H1 (cell line): ENCODE measurements around the gene NKPD1. TPM values are rescaled to one million over a fixed set of nuclear protein-coding genes. Genes with fewer than 3 reads are reported as not detected.

Experiments used
- CTCF ChIA-PET: fragments of 300-600 bp; sonication (Branson Sonifier 250); formaldehyde crosslinking; loops from one replicate; lab custom pipeline; 2021; ENCODE audit not compliant: partially characterized antibody; lab: Charles Lee
- POLR2A ChIA-PET: fragments of 300-600 bp; sonication (Branson Sonifier 250); formaldehyde crosslinking; loops from one replicate; lab custom pipeline; 2021; ENCODE audit warnings: inconsistent platforms; ENCODE audit not compliant: partially characterized antibody; lab: Charles Lee
- DNase-seq, 2 experiments: peaks; one replicate each; pipeline versions ENCODE4 v3.0.0 to v3.0.0-alpha.2; 2010 to 2022; ENCODE audit warnings: low spot score in 2 of 2, low read depth in 1 of 2, mixed read lengths in 1 of 2
- FAIRE-seq: peaks from 2 replicates; lab custom pipeline; 2011; peaks lifted over from hg19 to GRCh38; lab: Jason Lieb, UNC
- H2AFZ ChIP-seq: 2 replicates; pipeline ENCODE4 v1.8.1; 2012; ENCODE audit warnings: low read length, inconsistent platforms
- H2AK5ac ChIP-seq: 2 replicates; pipeline ENCODE4 v1.6.1; 2013; ENCODE audit warnings: low read depth, low read length
- H2BK120ac ChIP-seq: replicated peaks from 2 replicates; pipeline ENCODE3; 2013; ENCODE audit warnings: low read depth, low read length, inconsistent platforms
- H2BK12ac ChIP-seq: 2 replicates; pipeline ENCODE4 v1.6.1; 2013; ENCODE audit warnings: low read depth, low read length
- H2BK15ac ChIP-seq: 2 replicates; pipeline ENCODE4 v1.6.1; 2013; ENCODE audit warnings: low read length
- H2BK20ac ChIP-seq: 2 replicates; pipeline ENCODE4 v1.6.1; 2013; ENCODE audit warnings: low read length
- H2BK5ac ChIP-seq: 2 replicates; pipeline ENCODE4 v1.6.1; 2013; ENCODE audit warnings: low read depth, low read length
- H3K14ac ChIP-seq: 2 replicates; pipeline ENCODE4 v1.6.1; 2013; ENCODE audit warnings: inconsistent platforms; ENCODE audit not compliant: insufficient read length
- H3K18ac ChIP-seq: 2 replicates; pipeline ENCODE4 v1.6.1; 2013; ENCODE audit warnings: low read length; ENCODE audit errors: extremely low read depth
- H3K23ac ChIP-seq: 2 replicates; pipeline ENCODE4 v1.6.1; 2013; ENCODE audit warnings: inconsistent platforms; ENCODE audit not compliant: insufficient read length
- H3K23me2 ChIP-seq: 2 replicates; pipeline ENCODE4 v1.6.1; 2013; ENCODE audit warnings: low read depth, low read length
- H3K27ac ChIP-seq: 2 replicates; pipeline ENCODE4 v1.6.1; 2011; ENCODE audit warnings: low read depth, low read length, inconsistent platforms
- H3K27me3 ChIP-seq, 4 experiments: replicated peaks in 1 of 4; 1 replicate in 1 of 4; 2 replicates in 3 of 4; pipeline versions ENCODE4 v1.6.1 to v1.8.1; 2011 to 2013; ENCODE audit warnings: low read length in 3 of 4, mild to moderate bottlenecking in 3 of 4, inconsistent platforms in 2 of 4, mixed read lengths in 2 of 4, moderate library complexity in 1 of 4; ENCODE audit not compliant: control insufficient read depth in 3 of 4, insufficient read depth in 3 of 4; ENCODE audit errors: extremely low read depth in 1 of 4
- H3K36me3 ChIP-seq, 4 experiments: 2 replicates each; pipeline versions ENCODE4 v1.6.1 to v1.8.1; 2011 to 2013; ENCODE audit warnings: mild to moderate bottlenecking in 4 of 4, low read length in 3 of 4, moderate library complexity in 2 of 4, control low read depth in 1 of 4, inconsistent platforms in 1 of 4; ENCODE audit not compliant: insufficient read depth in 4 of 4, control insufficient read depth in 2 of 4
- H3K4ac ChIP-seq: replicated peaks from 2 replicates; pipeline ENCODE3; 2013; ENCODE audit warnings: low read length, low read depth, mixed read lengths, inconsistent platforms; ENCODE audit not compliant: insufficient read length
- H3K4me1 ChIP-seq, 4 experiments: replicated peaks in 1 of 4; 1 replicate in 1 of 4; 2 replicates in 3 of 4; pipeline versions ENCODE4 v1.6.1 to v1.8.1; 2011 to 2013; ENCODE audit warnings: low read length in 3 of 4, inconsistent platforms in 2 of 4, mixed read lengths in 1 of 4; ENCODE audit not compliant: insufficient read depth in 4 of 4, control insufficient read depth in 3 of 4
- H3K4me2 ChIP-seq, 2 experiments: 2 replicates each; pipeline versions ENCODE4 v1.6.1 to v1.8.1; 2011 to 2013; ENCODE audit warnings: low read depth in 2 of 2, low read length in 2 of 2, control low read depth in 1 of 2, inconsistent platforms in 1 of 2, mild to moderate bottlenecking in 1 of 2; ENCODE audit not compliant: insufficient read depth in 1 of 2
- H3K4me3 ChIP-seq, 4 experiments: fragments of 200-600, 300-600 bp in 1 of 4; sonication (generic), shearing (Covaris generic), sonication (Bioruptor Twin) in 1 of 4; 2 replicates each; pipeline versions ENCODE4 v1.5.1 to v1.8.1; 2011 to 2016; ENCODE audit warnings: low read length in 4 of 4, low read depth in 3 of 4, control low read depth in 2 of 4, inconsistent platforms in 2 of 4, mild to moderate bottlenecking in 2 of 4, mixed read lengths in 1 of 4, moderate library complexity in 1 of 4; ENCODE audit not compliant: insufficient read depth in 2 of 4; ENCODE audit errors: extremely low read depth in 1 of 4
- H3K56ac ChIP-seq: replicated peaks from 2 replicates; pipeline ENCODE3; 2013; ENCODE audit warnings: low read depth, mild to moderate bottlenecking, mixed read lengths, low read length, inconsistent platforms; ENCODE audit not compliant: insufficient read length
- H3K79me1 ChIP-seq: 2 replicates; pipeline ENCODE4 v1.6.1; 2013; ENCODE audit warnings: low read depth, low read length, control low read depth
- H3K79me2 ChIP-seq, 2 experiments: 2 replicates each; pipeline versions ENCODE4 v1.6.1 to v1.8.1; 2012 to 2013; ENCODE audit warnings: low read length in 2 of 2, mild to moderate bottlenecking in 2 of 2, inconsistent platforms in 1 of 2; ENCODE audit not compliant: insufficient read depth in 2 of 2, control insufficient read depth in 1 of 2
- H3K9ac ChIP-seq, 4 experiments: replicated peaks in 1 of 4; 1 replicate in 1 of 4; 2 replicates in 3 of 4; pipeline versions ENCODE4 v1.6.1 to v1.8.1; 2011 to 2013; ENCODE audit warnings: low read depth in 3 of 4, low read length in 3 of 4, control low read depth in 2 of 4, mild to moderate bottlenecking in 2 of 4, moderate library complexity in 2 of 4, inconsistent platforms in 1 of 4; ENCODE audit errors: extremely low read depth in 1 of 4
- H3K9me3 ChIP-seq, 2 experiments: 2 replicates each; pipeline versions ENCODE4 v1.6.1 to v1.8.1; 2012 to 2013; ENCODE audit warnings: mild to moderate bottlenecking in 2 of 2, moderate library complexity in 2 of 2, control low read depth in 1 of 2, inconsistent platforms in 1 of 2, low read depth in 1 of 2, low read length in 1 of 2, mixed read lengths in 1 of 2; ENCODE audit not compliant: insufficient read depth in 2 of 2
- H4K20me1 ChIP-seq, 2 experiments: replicated peaks in 1 of 2; 2 replicates each; pipeline versions ENCODE3 to v1.8.1; 2011 to 2013; ENCODE audit warnings: inconsistent platforms in 2 of 2, low read length in 2 of 2, mild to moderate bottlenecking in 1 of 2; ENCODE audit not compliant: insufficient read depth in 2 of 2, control insufficient read depth in 1 of 2
- H4K5ac ChIP-seq: 2 replicates; pipeline ENCODE4 v1.6.1; 2013; ENCODE audit warnings: low read length, low read depth, mixed read lengths, inconsistent platforms; ENCODE audit not compliant: insufficient read length
- H4K8ac ChIP-seq: 2 replicates; pipeline ENCODE4 v1.8.0; 2013; ENCODE audit warnings: mild to moderate bottlenecking, moderate library complexity, low read length, inconsistent platforms; ENCODE audit not compliant: insufficient read depth; ENCODE audit errors: extremely low read depth
- H4K91ac ChIP-seq: replicated peaks from 2 replicates; pipeline ENCODE3; 2013; ENCODE audit warnings: low read length, mixed read lengths, inconsistent platforms; ENCODE audit not compliant: insufficient read length
- ASH2L ChIP-seq: fragments of 200-600, 300-600 bp; sonication (generic); IDR thresholded peaks from one replicate; pipeline ENCODE4 v1.7.1; 2017; ENCODE audit warnings: low read length
- CTCF ChIP-seq, 3 experiments: IDR thresholded peaks; 1 replicate in 2 of 3; 2 replicates in 1 of 3; pipeline versions ENCODE4 v1.5.1 to v1.6.1; 2011; ENCODE audit warnings: low read length in 3 of 3, mild to moderate bottlenecking in 3 of 3, inconsistent platforms in 2 of 3, low read depth in 1 of 3, moderate library complexity in 1 of 3; ENCODE audit not compliant: insufficient read depth in 1 of 3; ENCODE audit errors: control extremely low read depth in 1 of 3
- EP300 ChIP-seq, 2 experiments: IDR thresholded peaks; 1 replicate in 1 of 2; 2 replicates in 1 of 2; pipeline ENCODE4 v1.6.1; 2011 to 2012; ENCODE audit warnings: low read depth in 2 of 2, low read length in 2 of 2, mild to moderate bottlenecking in 2 of 2, borderline replicate concordance in 1 of 2, inconsistent platforms in 1 of 2, moderate library complexity in 1 of 2
- SP4 ChIP-seq: IDR thresholded peaks from 2 replicates; pipeline ENCODE4 v1.6.1; 2012; ENCODE audit warnings: low read length, inconsistent platforms
- ZNF274 ChIP-seq: IDR thresholded peaks from 2 replicates; pipeline ENCODE4 v1.7.0; 2012; ENCODE audit warnings: low read length, borderline replicate concordance; ENCODE audit errors: extremely low read depth
- WGBS, 2 experiments: shearing (Covaris generic) in 1 of 2; methylation state at CpG; one replicate each; pipeline versions ENCODE4 v1.1.6 to v1.1.7; 2013 to 2015; ENCODE audit warnings: low lambda C conversion rate in 2 of 2, mixed read lengths in 2 of 2, inconsistent platforms in 1 of 2, low coverage in 1 of 2, missing lambda C conversion rate in 1 of 2; ENCODE audit not compliant: insufficient replicate concordance in 2 of 2, insufficient coverage in 1 of 2, insufficient read length in 1 of 2; ENCODE audit errors: extremely low coverage in 1 of 2, missing lambda C conversion rate in 1 of 2; 5-methylcytosine and 5-hydroxymethylcytosine counted together
- polyA plus RNA-seq, 7 experiments: library from polyadenylated mRNA; depleted of rRNA in 3 of 7; stranded (reverse) in 5 of 7; unstranded in 2 of 7; fragments of >200 nt in 5 of 7; fragments of 200-250 nt in 2 of 7; gene quantifications; 1 replicate in 5 of 7; 2 replicates in 1 of 7; 4 replicates in 1 of 7; pipeline versions ENCODE4 v1.2.1 to v1.2.3, GENCODE V29; 2011 to 2013; ENCODE audit warnings: missing spikeins in 2 of 7, mixed read lengths in 2 of 7
- total RNA-seq: library from RNA; stranded (reverse); fragmentation: NEBNext Ultra II Directional; extraction: Animal tissue kit (Norgen Biotek cat#: 25700); gene quantifications from 2 replicates; pipeline ENCODE4 v1.2.1, GENCODE V29; 2021
- TF ChIP-seq, protein P1 (sequence below): IDR thresholded peaks from 2 replicates; pipeline ENCODE4 v1.6.1; 2011; ENCODE audit warnings: low read depth, mild to moderate bottlenecking, low read length; ENCODE audit not compliant: insufficient read depth

Gene NKPD1
- total and polyA plus RNA-seq, 2 of the 8 experiments (the other 6 are each of a cell fraction or from before 2014, with no cell fraction given) = 0.30 to 0.39 TPM

DNA sequence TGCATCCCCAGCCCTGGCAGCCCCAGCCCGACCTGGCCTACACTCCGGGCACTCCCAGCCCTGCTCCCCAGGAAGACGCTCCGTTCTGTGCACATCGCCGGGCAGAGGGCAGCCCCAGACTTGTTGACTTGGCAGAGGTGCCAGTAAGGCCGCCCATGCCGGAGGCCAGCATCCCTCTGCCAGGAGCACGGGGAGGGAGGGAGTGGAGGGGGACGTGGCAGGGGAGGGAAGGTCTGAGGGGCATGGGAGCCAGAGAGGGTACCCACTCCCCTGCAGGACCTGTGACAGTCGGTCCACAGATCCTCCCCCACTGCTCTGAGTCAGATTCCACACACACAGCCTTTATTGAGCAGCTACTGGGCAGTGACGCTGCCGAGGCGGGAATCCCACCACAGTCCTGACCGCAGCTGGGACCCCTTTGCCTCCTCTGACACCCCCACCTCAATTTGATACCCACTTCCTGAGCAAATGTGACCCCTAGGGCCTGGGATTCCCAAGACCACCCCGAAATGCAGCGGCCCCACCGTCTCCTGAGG, 1.9 kb upstream of the NKPD1 start:
- Histone ChIP-seq H3K23me2 (no peaks in the 10 kb centered on the region), H4K91ac (no peak overlapping the region), H2BK15ac (peak overlapping the region; percentile 31; the same call in 1 of the 2 replicates), H2BK12ac (no peak overlapping the region), H2BK5ac (no peak overlapping the region), H3K4me2 (no peak overlapping the region), H2AK5ac (no peak overlapping the region), H3K79me1 (no peaks in the 10 kb centered on the region), H2BK120ac (no peak overlapping the region), H3K9me3 (no peaks in the 10 kb centered on the region), H3K18ac (no peak overlapping the region), H3K14ac (no peak overlapping the region), H3K27me3 (peaks cover 0 to 6% (median 4%) of the 10 kb centered on the region in 4 experiments; a peak in 3 of 7 replicates), H3K4me1 (peaks cover 0 to 17% (median 8%) of the 10 kb centered on the region in 4 experiments; a peak in 5 of 7 replicates), H2AFZ (no peak overlapping the region), H4K8ac (0 out of 2 replicates have a peak overlapping the region, but pooled peaks have one; percentile 89), H3K23ac (no peak overlapping the region), H3K4ac (no peak overlapping the region), H3K9ac (no peak overlapping the region), H3K56ac (no peak overlapping the region), H3K27ac (no peak overlapping the region), H3K4me3 (no peak overlapping the region), H2BK20ac (no peak overlapping the region), H4K5ac (no peak overlapping the region), H3K36me3 (no peaks in the 10 kb centered on the region), H4K20me1 (peaks cover 0 to 6% of the 10 kb centered on the region in 2 experiments), H3K79me2 (no peaks in the 10 kb centered on the region)
- TF ChIP-seq ASH2L (no peak), SP4 (no peak), EP300 (IDR thresholded peaks at IDR 0.05; ENCODE audit: borderline replicate concordance in 1 of 2, low read depth in 2 of 2, low read length in 2 of 2) (no peak), ZNF274 (no peak), CTCF (IDR thresholded peaks at IDR 0.05; ENCODE audit: control extremely low read depth in 1 of 3, insufficient read depth in 1 of 3, low read depth in 1 of 3, low read length in 3 of 3) (no peak)
- TF ChIP-seq, protein P1, sequence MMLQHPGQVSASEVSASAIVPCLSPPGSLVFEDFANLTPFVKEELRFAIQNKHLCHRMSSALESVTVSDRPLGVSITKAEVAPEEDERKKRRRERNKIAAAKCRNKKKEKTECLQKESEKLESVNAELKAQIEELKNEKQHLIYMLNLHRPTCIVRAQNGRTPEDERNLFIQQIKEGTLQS = no peak
- DNase-seq (no peak), FAIRE-seq (no peak)
- CTCF ChIA-PET = interaction anchor here (0.6 to 5.6 kb wide), 12 partner anchors 10 to 314 kb away, joined by 3 to 54 read pairs (median 4); partner anchors contain the start of genes BLOC1S3 and TRAPPC6A
- 82% methylated on average over 17 of the region's 18 CpGs; no CpG with 5 or more reads in 1 of the 2 experiments for WGBS, 2 experiments
- POLR2A ChIA-PET = interaction anchor here (0.6 to 2.2 kb wide), 3 partner anchors 10 to 71 kb away, joined by 3 to 7 read pairs (median 4); partner anchors contain the start of gene BLOC1S3
